ENCODE data around the gene PACSIN2.
"Not testable (repeated sequence)": the region's sequence is repeated elsewhere in the genome, so short reads cannot be mapped to it uniquely, and the experiment has no call there.

The PACSIN2 gene, protein sequence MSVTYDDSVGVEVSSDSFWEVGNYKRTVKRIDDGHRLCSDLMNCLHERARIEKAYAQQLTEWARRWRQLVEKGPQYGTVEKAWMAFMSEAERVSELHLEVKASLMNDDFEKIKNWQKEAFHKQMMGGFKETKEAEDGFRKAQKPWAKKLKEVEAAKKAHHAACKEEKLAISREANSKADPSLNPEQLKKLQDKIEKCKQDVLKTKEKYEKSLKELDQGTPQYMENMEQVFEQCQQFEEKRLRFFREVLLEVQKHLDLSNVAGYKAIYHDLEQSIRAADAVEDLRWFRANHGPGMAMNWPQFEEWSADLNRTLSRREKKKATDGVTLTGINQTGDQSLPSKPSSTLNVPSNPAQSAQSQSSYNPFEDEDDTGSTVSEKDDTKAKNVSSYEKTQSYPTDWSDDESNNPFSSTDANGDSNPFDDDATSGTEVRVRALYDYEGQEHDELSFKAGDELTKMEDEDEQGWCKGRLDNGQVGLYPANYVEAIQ

DNA sequence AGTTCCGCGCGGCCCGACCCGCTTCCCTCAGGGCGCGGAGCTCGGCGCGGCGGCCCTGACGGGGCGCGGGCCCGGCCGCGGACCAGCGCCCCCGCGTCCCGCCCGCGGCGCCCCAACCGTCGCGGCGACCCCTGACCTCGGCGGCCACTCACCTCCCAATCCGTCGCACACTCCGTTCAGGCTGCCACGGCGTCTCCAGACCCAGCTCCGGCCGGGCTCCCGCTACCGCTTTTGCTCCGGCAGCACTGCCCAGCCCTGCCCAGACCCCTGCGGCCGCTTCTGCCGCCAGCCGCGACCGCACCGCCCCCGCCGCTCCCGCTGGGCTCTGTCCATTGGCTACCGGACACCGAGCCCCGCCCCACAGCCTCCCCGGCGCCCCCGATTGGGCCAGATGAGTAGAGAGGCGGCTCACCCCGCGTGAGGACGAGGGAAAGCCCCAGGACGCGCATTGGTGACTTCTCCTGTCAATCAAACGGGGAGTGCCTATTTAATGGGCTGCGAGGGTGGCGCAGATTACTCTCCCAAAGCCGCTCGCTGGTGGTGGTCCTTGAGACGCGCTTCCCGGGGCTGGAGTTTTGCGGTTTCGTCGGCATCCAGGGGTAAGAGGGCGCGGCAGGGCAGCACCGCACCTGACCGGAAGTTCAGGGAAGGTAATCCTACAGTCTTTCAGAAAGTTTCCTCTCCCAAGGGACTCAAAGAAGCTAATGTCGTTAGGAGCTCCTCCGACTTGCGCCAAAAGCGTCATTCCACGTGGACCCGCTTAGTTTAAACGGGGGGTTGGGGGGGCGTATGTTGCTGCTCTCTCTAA lies at the start of gene PACSIN2:
PACSIN2 (minus strand) TSS at position 281 of the 808 bp plus-strand sequence. CDS start 103,069 bp downstream, outside the sequence.
- peak; percentile 99 for DNase-seq (ENCODE audit: low read depth)

GRCh38 chr22:43060183-43060582 lies 45.2 kb upstream of the PACSIN2 start:
- DNase-seq (ENCODE audit: low read depth), result no peak

DNA sequence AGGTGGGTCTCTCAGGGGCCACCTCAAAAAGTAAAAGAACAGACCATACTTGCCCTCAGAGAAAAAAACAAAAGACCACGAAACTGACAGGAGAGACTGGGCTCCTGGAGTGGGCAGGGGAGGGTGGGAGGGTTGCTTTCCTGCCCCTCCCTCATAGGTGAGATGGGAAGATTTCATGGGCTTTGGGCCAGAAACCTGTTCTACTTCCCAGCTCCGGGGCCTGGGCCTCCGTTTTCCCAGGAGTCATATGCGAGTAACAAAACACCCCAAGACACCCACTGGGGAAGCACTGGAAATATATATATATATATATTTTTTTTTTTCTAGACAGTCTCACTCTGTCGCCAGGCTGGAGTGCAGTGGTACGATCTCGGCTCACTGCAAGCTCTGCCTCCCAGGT lies 42.7 kb upstream of the PACSIN2 start:
- no peak for DNase-seq (ENCODE audit: low read depth)

- no peak for DNase-seq (ENCODE audit: low read depth)
These were observed 38.2 kb upstream of the PACSIN2 start for GRCh38 chr22:43053176-43053575.

GRCh38 chr22:43050995-43051394 lies 36.0 kb upstream of the PACSIN2 start:
- no peak for DNase-seq (ENCODE audit: low read depth)

DNA sequence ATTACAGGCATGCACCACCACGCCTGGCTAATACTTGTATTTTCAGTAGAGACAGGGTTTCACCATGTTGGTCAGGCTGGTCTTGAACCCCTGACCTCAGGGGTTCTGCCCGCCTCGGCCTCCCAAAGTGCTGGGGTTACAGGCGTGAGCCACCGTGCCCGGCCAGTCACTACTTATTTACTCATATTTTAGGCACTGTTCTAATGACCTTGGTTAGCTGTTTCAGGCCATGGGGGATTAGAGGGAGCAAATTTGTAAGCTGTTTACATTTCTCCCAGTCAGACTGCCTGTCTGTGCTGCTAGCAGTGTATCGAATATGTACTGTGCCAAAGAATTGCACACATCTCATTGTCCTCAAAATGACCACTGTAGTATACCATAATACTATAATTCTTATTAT lies 32.7 kb upstream of the PACSIN2 start:
- DNase-seq (ENCODE audit: low read depth), result no peak

- DNase-seq (ENCODE audit: low read depth), result no peak
These were observed 29.4 kb upstream of the PACSIN2 start for GRCh38 chr22:43044290-43044712.

- DNase-seq (ENCODE audit: low read depth), result peak; percentile 80
These were observed 27.3 kb upstream of the PACSIN2 start for GRCh38 chr22:43042101-43042780.

- DNase-seq (ENCODE audit: low read depth), result no peak
These were observed 24.9 kb upstream of the PACSIN2 start for GRCh38 chr22:43039800-43040199.

DNA sequence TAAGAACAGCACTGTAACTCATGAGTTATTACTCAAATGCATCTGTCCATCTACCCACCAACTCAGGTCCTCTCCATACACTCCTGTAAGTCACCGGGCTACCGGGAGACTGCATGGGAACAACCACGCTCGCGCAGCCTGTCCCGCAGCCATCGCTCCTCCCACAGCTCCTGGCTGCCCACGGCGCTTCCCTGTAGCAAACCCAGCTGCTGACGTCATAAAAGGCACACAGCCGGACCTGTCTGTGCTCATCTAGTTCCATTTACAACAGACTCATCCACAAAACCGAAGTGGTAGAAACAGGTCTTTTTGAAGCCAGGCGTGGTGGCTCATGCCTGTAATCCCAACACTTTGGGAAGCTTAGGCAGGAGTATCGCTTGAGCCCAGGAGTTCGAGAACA lies 23.4 kb upstream of the PACSIN2 start:
- DNase-seq (ENCODE audit: low read depth), result no peak

DNA sequence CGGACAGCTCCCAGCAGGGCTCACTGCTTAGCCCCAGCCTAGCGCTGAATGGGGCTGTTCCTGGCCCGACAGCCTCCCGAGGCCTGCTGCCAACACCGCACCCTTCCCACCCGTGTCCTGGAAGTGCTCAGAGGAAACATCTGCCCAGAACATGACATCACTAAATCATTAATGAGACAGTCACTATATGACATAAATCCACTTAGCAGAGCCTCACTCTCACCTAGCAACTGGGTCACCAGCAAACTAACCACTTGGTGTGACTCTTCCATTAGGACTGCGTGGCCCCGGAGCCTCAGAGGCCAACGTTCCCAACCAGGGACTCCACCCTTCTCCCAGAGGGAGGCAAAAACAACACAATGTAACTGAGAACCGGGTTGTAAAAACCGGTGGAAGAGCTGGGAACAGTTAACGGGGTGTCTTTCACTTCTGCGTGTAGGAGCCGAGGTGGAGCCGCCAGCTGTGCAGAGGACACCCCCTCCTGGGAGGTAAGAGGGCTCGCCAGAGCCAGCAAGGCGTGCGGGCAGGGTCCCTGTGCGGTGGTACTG lies 21.4 kb upstream of the PACSIN2 start:
- DNase-seq (ENCODE audit: low read depth), result peak; percentile 85

DNA sequence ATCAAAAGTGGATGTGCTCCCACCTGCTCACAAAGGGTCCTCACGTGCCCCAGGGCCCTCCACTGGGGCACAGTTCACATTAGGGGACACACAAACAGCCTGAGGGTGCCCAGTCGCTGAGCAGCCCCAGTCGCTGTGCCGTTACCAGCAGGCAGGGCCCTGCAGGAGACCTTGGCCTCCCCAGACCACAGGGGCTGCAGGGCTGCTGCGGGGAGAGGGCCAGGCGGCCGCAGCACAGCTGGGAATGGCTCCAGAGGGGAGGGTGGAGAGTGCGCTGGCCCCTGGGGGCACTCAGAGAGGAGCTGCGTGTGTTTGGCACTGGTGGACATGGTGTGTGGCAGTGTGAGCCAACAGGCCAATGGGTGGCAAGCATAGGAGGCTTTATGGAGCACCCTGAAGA lies 20.3 kb upstream of the PACSIN2 start:
- no peak for DNase-seq (ENCODE audit: low read depth)

- no peak for DNase-seq (ENCODE audit: low read depth)
These were observed 16.7 kb upstream of the PACSIN2 start for GRCh38 chr22:43031617-43032016.

DNA sequence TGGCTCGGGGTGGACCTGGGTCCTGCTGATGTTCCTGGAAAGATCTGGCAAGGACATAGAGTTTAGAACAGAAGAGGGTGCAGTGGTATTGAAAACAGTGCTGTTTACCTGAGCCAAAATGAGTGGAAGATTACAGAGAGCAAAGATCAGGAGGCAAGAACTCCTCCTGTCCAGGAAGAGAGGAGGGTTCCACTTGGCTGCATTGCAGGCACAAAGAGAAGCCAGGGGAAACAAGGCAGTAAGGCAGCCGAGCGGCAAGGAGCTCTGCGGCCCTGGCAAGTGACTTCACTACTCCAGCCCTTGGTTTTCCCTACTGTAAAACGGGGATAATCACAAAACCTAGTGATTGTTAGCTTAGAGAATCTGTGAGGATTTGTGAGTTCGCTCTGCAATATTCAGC lies 3.7 kb upstream of the PACSIN2 start:
- DNase-seq (ENCODE audit: low read depth), result no peak

DNA sequence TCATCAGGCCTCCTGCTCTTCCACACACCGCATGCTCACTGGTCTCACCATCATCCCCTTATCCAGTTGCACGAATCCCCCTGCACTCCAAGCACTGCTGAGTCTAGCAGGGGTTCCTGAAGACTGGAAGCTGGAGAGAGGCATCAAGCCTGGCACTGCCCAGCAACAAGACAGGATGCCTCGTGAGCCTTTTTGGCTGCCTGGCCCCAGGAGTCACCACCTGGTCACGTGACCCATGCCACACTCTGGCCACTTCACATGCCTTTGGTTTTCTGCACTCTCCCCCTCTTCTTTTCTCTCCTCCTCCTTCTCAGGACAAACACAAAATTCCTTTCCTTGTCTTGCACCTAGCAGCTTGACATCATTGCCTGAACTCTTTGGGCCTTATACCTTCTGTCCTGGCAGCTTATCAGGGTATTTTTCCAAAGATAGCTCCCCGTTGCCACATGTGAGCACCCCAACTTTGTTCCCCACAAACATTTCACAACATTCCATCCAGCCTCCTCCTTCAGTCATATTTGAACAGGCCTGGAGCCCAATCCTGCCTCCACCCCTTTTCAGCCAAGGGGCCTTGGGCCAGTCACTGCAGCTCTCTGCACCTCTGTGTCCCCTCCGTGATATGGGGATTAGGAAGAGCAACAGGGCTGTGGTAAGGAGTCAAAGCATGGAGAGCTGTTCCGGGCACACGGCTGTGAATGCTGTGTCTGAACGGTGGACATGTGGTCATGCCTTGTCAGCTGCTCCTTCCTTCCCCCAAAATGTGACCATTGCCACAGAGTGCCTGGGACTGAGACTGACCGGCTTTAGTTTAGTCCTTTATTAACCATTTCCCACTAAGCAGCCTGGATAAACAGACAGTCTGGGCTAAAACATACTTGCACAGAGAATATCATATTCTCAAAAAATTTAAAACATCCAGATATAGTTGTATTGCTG lies 2.8 kb upstream of the PACSIN2 start:
- no peak for DNase-seq (ENCODE audit: low read depth)

DNA sequence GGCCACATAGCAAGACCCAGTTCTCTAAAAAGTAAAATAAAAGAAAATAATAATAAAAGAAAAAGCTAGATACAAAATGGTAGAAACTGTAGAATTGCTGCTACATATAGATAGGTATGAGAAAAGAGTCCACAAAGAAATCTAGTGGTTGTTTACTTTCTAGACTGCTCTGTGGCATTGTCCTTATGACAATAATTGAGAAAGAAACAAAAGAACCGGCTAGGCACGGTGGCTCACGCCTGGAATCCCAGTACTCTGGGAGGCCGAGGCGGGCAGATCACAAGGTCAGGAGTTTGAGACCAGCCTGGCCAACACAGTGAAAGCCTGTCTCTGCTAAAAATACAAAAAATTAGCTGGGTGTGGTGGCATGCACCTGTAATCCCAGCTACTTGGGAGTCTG lies 1.2 kb upstream of the PACSIN2 start:
- not testable (repeated sequence) for DNase-seq (ENCODE audit: low read depth)

DNA sequence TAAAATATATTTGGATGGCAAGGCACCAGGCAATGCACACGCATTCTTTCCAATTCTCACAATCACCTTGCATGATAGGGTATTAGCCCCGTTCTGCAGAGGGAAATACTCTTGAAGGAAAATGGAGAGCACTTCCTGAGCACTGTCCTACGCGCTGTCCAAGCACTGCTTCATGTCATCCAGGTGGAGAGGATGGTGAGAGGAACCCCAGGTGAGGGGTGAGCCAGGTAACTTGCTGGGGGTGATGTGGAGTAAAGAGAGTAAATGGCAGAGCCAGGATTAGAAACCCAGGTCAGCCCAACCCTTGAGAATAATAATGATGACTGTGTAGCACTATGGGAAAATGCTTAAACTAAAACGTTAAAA lies 711 bp upstream of the PACSIN2 start:
- no peak for DNase-seq (ENCODE audit: low read depth)

- no peak for DNase-seq (ENCODE audit: low read depth)
These were observed 557 bp downstream of the PACSIN2 start for GRCh38 chr22:43014316-43014868.

GRCh38 chr22:43013355-43014315 lies 1.3 kb downstream of the PACSIN2 start:
- no peak for DNase-seq (ENCODE audit: low read depth)

DNA sequence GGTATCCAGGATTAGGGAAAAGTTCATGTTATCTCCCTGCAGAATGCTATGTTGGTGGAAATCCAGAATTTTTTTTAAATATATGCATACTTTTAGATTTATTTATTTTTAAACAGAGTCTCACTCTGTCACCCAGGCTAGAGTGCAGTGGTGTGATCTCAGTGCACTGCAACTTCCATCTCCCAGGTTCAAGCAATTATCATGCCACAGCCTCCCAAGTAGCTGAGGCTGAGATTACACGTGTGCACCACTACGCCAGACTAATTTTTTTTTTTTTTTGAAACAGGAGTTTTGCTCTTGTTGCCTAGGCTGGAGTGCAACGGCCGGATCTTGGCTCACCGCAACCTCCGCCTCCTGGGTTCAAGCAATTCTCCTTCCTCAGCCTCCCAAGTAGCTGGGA lies 2.6 kb downstream of the PACSIN2 start:
- peak; percentile 43 for DNase-seq (ENCODE audit: low read depth)
